Naive thymus-derived CD8-positive, alpha-beta T cell (primary cell): ENCODE data around the gene SIGLEC1. TPM values are rescaled to one million over a fixed set of nuclear protein-coding genes. Genes with fewer than 3 reads are reported as not detected.

Experiments used
- ATAC-seq, 2 donors: fragments of 150-1000 bp; cut with Tn5 transposase in 1 of 2; sonication (Bioruptor Pico), chemical (Tn5 transposase) in 1 of 2; 1 replicate in 1 of 2; 2 replicates in 1 of 2; pipeline ENCODE4 v1.10.0; 2021; ENCODE audit warnings: mild to moderate bottlenecking in 2 of 2, moderate library complexity in 2 of 2
- POLR2A ChIA-PET: fragments of 350-600 bp; sonication (Branson Sonifier 250); formaldehyde crosslinking; loops from one replicate; lab custom pipeline; 2021; ENCODE audit warnings: antibody characterized with exemption; lab: Charles Lee
- DNase-seq, 10 donors: peaks; one replicate each; pipeline versions ENCODE4 v3.0.0 to v3.0.0-alpha.2; 2020 to 2022
- H3K27ac Mint-ChIP-seq, 10 donors: one replicate each; pipeline ENCODE4 v1.8.0; 2020 to 2022; ENCODE audit warnings: mild to moderate bottlenecking in 10 of 10, mixed read lengths in 10 of 10, moderate library complexity in 4 of 10, inconsistent platforms in 1 of 10
- H3K27me3 Mint-ChIP-seq, 5 donors: one replicate each; pipeline ENCODE4 v1.8.0; 2021 to 2022; ENCODE audit warnings: mixed read lengths in 5 of 5
- H3K36me3 Mint-ChIP-seq, 3 donors: one replicate each; pipeline ENCODE4 v1.8.0; 2020 to 2022; ENCODE audit warnings: mixed read lengths in 3 of 3, mild to moderate bottlenecking in 2 of 3, inconsistent platforms in 1 of 3
- H3K4me1 Mint-ChIP-seq, 4 donors: one replicate each; pipeline ENCODE4 v1.8.0; 2021 to 2022; ENCODE audit warnings: mixed read lengths in 4 of 4
- H3K4me3 Mint-ChIP-seq, 10 donors: one replicate each; pipeline ENCODE4 v1.8.0; 2020 to 2022; ENCODE audit warnings: mild to moderate bottlenecking in 10 of 10, mixed read lengths in 10 of 10, moderate library complexity in 6 of 10, inconsistent platforms in 1 of 10
- H3K9me3 Mint-ChIP-seq, 9 donors: one replicate each; pipeline ENCODE4 v1.8.0; 2020 to 2022; ENCODE audit warnings: mixed read lengths in 9 of 9, mild to moderate bottlenecking in 3 of 9, inconsistent platforms in 1 of 9, moderate library complexity in 1 of 9
- polyA plus RNA-seq, 3 donors: library from polyadenylated mRNA; unstranded; fragments of 300-500 nt; fragmentation: Illumina TruSeq; gene quantifications; one replicate each; pipeline ENCODE4 v1.2.3, GENCODE V29; 2021
- total RNA-seq, 8 experiments: library from RNA in 2 of 8; stranded (reverse) in 2 of 8; gene quantifications; one replicate each; pipeline ENCODE4 v1.2.3 and lab custom pipeline; 2021 to 2026

Gene SIGLEC1
- total and polyA plus RNA-seq, 5 experiments from 2014 or later = 0.22 to 0.62 TPM; not detected in 3

DNA sequence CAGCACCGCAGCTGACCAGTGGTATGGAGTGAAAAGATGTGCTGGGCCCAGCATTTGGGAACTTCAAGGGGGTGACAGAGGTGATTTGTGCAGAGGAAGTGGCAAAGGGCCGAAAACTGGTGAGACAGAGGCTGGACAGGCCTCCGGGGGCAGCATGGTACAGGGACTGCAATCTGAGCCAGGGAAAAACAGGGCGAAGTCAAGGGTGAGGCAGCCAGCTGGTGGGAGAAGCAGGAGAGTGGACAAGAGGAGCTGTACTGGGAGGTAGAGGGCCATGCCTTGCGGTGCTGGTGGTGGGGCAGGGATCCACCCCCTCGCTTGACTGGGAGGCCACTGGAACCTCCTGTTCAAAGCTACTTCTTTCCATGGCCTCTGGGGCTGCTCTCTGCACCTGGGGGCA, 41.9 kb downstream of the SIGLEC1 start:
- H3K9me3 Mint-ChIP-seq = no peaks in the 10 kb centered on the region
- POLR2A ChIA-PET = interaction anchor here (1.1 kb wide), 1 partner anchor 98 kb away, joined by 3 read pairs; no protein-coding TSS in a partner anchor
- H3K4me3 Mint-ChIP-seq = peak overlapping the region in 1 of 10 donors; percentile 33
- ATAC-seq (no peak), DNase-seq (peak in 1 of 10 donors; percentile 34)
- H3K27ac Mint-ChIP-seq = no peak overlapping the region
- H3K27me3 Mint-ChIP-seq = peaks cover 21 to 71% (median 37%) of the 10 kb centered on the region in 5 donors
- no peaks in the 10 kb centered on the region for H3K36me3 Mint-ChIP-seq
- H3K4me1 Mint-ChIP-seq = peaks cover 11 to 25% (median 13%) of the 10 kb centered on the region in 4 donors

DNA sequence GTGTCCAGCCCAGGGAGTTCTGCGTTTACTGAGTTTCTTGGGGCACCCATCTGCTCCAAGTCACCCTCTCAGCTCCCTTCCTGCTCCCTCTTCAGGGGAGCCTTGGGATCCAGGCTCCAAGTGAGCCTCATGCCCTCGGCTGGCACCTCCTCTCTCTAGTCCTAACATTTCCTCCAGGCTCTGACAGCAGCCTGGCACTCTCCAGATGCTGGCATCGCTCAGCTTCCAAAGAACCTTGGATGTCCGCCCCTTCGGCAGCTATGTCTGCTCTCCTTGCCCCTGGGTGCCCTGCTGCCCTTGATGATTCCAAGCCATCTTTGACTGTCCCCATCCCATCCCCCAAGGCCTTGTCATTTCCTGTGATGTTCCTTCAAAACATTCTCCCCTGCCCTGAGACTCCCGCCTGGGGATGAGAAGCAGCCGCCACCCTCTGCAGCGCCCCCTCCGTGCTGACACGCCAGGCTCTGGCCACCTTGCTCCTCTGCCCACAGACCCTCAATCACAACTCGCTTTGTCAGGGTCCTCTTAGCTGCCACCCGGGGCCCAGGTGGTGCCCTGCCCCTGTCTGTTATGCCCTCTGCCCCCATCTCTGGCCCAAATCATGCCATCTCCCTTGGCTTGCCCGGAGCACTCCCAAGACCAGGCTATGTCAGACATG, 42.6 kb downstream of the SIGLEC1 start:
- Mint-ChIP-seq H3K27me3 (peaks cover 15 to 64% (median 30%) of the 10 kb centered on the region in 5 donors), H3K4me3 (no peak overlapping the region), H3K36me3 (no peaks in the 10 kb centered on the region), H3K27ac (peak overlapping the region in 1 of 10 donors; percentile 26), H3K4me1 (peaks cover 12 to 31% (median 19%) of the 10 kb centered on the region in 4 donors), H3K9me3 (no peaks in the 10 kb centered on the region)
- DNase-seq = peak in 1 of 10 donors; percentile 45
- no peak for ATAC-seq
- POLR2A ChIA-PET = no interaction called here

- Mint-ChIP-seq H3K27me3 (peaks cover 10 to 67% (median 24%) of the 10 kb centered on the region in 5 donors), H3K27ac (peak overlapping the region in 3 of 10 donors; percentile 12 to 69 (median 68)), H3K4me1 (peaks cover 12 to 30% (median 19%) of the 10 kb centered on the region in 4 donors), H3K4me3 (peak overlapping the region in 4 of 10 donors; percentile 13 to 58 (median 35)), H3K36me3 (no peaks in the 10 kb centered on the region), H3K9me3 (no peaks in the 10 kb centered on the region)
- DNase-seq = no peak
- POLR2A ChIA-PET = no interaction called here
- no peak for ATAC-seq
Measured at GRCh38 chr20:3667434-3668037, 44.9 kb downstream of the SIGLEC1 start.

- Mint-ChIP-seq H3K27ac (no peak overlapping the region), H3K4me1 (peaks cover 12 to 31% (median 23%) of the 10 kb centered on the region in 4 donors), H3K9me3 (no peaks in the 10 kb centered on the region), H3K27me3 (peaks cover 17 to 56% (median 31%) of the 10 kb centered on the region in 5 donors), H3K36me3 (no peaks in the 10 kb centered on the region), H3K4me3 (no peak overlapping the region)
- DNase-seq (no peak), ATAC-seq (no peak)
- POLR2A ChIA-PET = no interaction called here
Measured at GRCh38 chr20:3663858-3664257, 48.5 kb downstream of the SIGLEC1 start.

- H3K27ac Mint-ChIP-seq = no peak within 1 kb of the TSS
- DNase-seq (no peak), ATAC-seq (no peak)
- no peaks in the 10 kb centered on the region for H3K9me3 Mint-ChIP-seq
- H3K4me3 Mint-ChIP-seq = peak within 1 kb of the TSS in 1 of 10 donors; percentile 24
- no peaks in the 10 kb centered on the region for H3K36me3 Mint-ChIP-seq
- peaks cover 19 to 54% (median 32%) of the 10 kb centered on the region in 5 donors for H3K27me3 Mint-ChIP-seq
- H3K4me1 Mint-ChIP-seq = peaks cover 12 to 31% (median 24%) of the 10 kb centered on the region in 4 donors
- POLR2A ChIA-PET = no interaction called here
Measured at GRCh38 chr20:3663031-3663701, 49.2 kb downstream of the SIGLEC1 start, which contains the start of gene GFRA4. TSS of gene GFRA4 (minus strand) at chr20:3663399. CDS start at chr20:3663399, 0 bp downstream.

Other genes starting within 250 kb of the SIGLEC1 start
- 10 to 100 TPM; 13.1 to 13.9 TPM for gene ATRN, start 241.6 kb downstream of the SIGLEC1 start, total RNA-seq
- gene ATRN, start 241.6 kb downstream of the SIGLEC1 start, polyA plus RNA-seq = 1 to 10 TPM; 7.0 to 9.4 (median 7.6) TPM
- not detected for gene GFRA4, start 49.2 kb downstream of the SIGLEC1 start, total RNA-seq
- not detected for gene GFRA4, start 49.2 kb downstream of the SIGLEC1 start, polyA plus RNA-seq
- not detected for gene ADAM33, start 30.6 kb downstream of the SIGLEC1 start, total RNA-seq
- gene ADAM33, start 30.6 kb downstream of the SIGLEC1 start, polyA plus RNA-seq = not detected
- not detected for gene HSPA12B, start 20.1 kb upstream of the SIGLEC1 start, total RNA-seq
- gene HSPA12B, start 20.1 kb upstream of the SIGLEC1 start, polyA plus RNA-seq = under 1 TPM in 2 of 3 donors, not detected in 1; 0.05 to 0.07 TPM
- 10 to 100 TPM; 19.5 to 19.6 TPM for gene ADISSP, start 55.2 kb upstream of the SIGLEC1 start, total RNA-seq
- gene ADISSP, start 55.2 kb upstream of the SIGLEC1 start, polyA plus RNA-seq = 10 to 100 TPM; 17.6 to 32.4 (median 22.2) TPM
- gene SPEF1, start 68.8 kb upstream of the SIGLEC1 start, total RNA-seq = under 1 TPM in 1 of 2 experiments, not detected in 1; 0.33 TPM
- not detected for gene SPEF1, start 68.8 kb upstream of the SIGLEC1 start, polyA plus RNA-seq
- 10 to 100 TPM; 45.8 to 48.6 TPM for gene CENPB, start 74.1 kb upstream of the SIGLEC1 start, total RNA-seq
- 1 to 10 TPM; 1.0 to 1.7 (median 1.4) TPM for gene CENPB, start 74.1 kb upstream of the SIGLEC1 start, polyA plus RNA-seq
- 100 to 1,000 TPM; 320 to 336 TPM for gene CDC25B, start 83.7 kb upstream of the SIGLEC1 start, total RNA-seq
- 10 to 100 TPM; 38.1 to 49.7 (median 42.0) TPM for gene CDC25B, start 83.7 kb upstream of the SIGLEC1 start, polyA plus RNA-seq
- gene AP5S1, start 107.9 kb upstream of the SIGLEC1 start, total RNA-seq = 10 to 100 TPM; 12.6 to 14.5 TPM
- 10 to 100 TPM; 10.1 to 21.8 (median 19.3) TPM for gene AP5S1, start 107.9 kb upstream of the SIGLEC1 start, polyA plus RNA-seq
- 10 to 100 TPM; 41.9 to 45.7 TPM for gene MAVS, start 134.2 kb upstream of the SIGLEC1 start, total RNA-seq
- 1 to 10 TPM; 2.2 to 8.5 (median 3.3) TPM for gene MAVS, start 134.2 kb upstream of the SIGLEC1 start, polyA plus RNA-seq
- gene PANK2, start 176.8 kb upstream of the SIGLEC1 start, total RNA-seq = 10 to 100 TPM; 66.6 to 72.5 TPM
- gene PANK2, start 176.8 kb upstream of the SIGLEC1 start, polyA plus RNA-seq = 10 to 100 TPM; 32.9 to 36.8 (median 36.8) TPM